GM21528 (cell line): ENCODE measurements around the gene ZSCAN25.
"Not testable (repeated sequence)": the region's sequence is repeated elsewhere in the genome, so short reads cannot be mapped to it uniquely, and the experiment has no call there.

ENCODE experiments used
- ATAC-seq: cut with Tn5 transposase; IDR thresholded peaks from one replicate; pipeline ENCODE4 v1.9.1; 2021; ENCODE audit warnings: mild to moderate bottlenecking, moderate library complexity; ENCODE audit not compliant: unreplicated experiment, low FRiP score

ZSCAN25 gene

DNA sequence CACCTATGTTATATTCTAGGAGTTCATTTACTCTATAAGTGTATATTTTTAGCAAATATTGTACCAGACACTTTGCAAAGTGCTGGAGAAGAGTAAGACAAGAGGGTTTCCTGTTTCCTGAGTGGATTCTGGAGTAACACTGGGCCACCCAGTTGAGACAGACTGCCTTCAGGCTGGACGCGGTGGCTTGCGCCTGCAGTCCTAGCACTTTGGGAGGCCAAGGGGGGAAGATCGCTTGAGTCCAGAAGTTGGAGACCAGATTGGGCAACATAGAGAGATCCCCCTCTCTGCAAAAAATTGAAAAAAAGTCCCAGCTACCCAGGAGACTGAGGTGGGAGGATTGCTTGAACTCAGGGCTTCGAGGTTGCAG lies 772 bp upstream of the ZSCAN25 start:
- no peak for ATAC-seq

DNA sequence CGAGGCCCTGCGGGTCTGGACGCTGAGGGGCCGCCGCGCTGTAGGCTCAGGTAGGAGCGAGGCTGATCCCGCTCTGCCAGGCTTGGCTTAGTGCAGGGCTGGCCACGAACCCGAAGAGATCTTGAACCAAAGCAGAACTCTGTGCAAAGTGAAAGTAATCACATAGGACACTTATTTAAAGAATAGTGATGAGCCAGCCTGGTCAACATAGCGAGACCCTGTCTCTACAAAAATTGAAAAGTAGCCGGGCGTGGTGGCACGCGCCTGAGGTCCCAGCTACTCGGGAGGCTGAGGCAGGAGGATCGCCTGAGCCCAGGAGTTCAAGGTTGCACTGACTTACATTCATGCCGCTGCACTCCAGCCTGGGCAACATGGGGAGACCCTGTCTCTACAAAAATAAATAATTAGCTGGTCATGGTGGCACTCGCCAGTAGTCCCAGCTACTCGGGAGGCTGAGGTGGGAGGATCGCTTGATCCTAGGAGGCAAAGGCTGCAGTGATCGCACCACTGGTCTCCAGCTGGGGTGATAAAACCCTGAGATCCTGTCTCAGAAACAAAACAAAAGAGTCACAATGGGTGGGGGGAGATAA lies 541 bp downstream of the ZSCAN25 start:
- ATAC-seq = peak; percentile 47

DNA sequence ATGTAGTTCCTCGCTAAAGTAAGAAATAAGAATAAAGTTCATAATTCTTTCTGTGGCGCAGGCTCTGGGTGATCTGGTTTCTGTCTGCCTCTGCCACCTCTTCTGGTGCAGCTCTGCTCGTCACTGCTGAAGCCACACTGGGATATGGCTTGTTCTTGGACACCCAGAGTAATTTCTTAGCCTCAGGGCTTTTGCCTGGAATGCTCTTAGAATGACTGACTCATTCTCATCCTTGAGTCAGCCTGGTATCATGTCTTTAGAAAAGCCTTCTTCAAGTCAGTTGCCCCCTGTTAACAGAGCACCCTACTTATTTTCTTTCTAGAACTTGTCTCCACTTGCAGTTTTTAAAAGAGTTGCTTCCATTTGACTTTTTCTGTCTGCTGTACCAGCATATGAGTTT lies 2.0 kb downstream of the ZSCAN25 start:
- ATAC-seq = no peak

DNA sequence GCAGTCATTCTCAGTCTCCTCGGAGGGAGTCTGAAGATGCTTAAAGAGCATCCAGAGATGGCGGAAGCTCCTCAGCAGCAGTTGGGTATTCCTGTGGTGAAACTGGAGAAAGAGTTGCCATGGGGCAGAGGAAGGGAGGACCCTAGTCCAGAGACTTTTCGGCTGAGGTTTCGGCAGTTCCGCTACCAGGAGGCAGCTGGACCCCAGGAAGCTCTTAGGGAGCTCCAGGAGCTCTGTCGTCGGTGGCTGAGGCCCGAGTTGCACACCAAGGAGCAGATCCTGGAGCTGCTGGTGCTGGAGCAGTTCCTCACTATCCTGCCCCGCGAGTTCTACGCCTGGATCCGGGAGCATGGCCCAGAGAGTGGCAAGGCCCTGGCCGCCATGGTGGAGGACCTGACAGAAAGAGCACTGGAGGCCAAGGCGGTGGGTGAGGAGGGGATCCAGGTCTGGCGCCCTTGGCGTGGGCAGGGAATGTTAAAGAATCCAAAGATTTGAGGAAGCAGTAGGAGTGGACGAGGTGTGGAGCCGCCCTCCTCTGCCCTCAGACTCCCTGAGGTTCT lies 2.9 kb downstream of the ZSCAN25 start:
- no peak for ATAC-seq

DNA sequence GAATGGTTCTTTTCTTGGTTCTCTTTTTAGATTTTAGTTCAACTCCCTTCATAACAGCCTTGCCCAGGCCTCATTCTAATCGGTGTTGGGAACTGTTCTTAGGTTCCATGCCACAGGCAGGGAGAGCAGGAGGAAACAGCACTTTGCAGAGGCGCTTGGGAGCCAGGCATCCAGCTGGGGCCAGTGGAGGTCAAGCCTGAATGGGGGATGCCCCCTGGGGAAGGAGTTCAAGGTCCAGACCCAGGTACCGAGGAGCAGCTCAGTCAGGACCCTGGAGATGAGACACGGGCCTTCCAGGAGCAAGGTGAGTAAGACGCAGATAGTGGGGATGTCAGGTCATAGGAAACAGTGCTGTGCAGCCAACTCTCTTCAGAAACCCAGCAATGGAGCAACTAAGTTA lies 4.5 kb downstream of the ZSCAN25 start:
- ATAC-seq = no peak

DNA sequence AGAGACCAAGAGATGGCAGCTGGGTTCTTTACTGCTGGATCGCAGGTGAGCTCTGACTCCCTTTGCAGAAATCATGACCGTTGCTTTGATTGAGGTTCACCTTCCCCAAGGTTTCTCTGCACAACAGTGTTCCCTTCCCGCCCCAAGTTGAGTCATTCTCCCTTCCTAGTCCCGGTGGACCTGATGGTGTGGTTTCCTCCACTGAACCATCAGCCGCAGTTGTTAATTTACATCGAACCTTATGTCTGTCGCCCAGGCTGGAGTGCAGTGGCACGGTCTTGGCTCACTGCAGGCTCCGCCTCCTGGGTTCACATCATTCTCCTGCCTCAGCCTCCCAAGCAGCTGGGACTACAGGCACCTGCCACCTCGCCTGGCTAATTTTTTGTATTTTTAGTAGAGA lies 5.8 kb downstream of the ZSCAN25 start:
- no peak for ATAC-seq

DNA sequence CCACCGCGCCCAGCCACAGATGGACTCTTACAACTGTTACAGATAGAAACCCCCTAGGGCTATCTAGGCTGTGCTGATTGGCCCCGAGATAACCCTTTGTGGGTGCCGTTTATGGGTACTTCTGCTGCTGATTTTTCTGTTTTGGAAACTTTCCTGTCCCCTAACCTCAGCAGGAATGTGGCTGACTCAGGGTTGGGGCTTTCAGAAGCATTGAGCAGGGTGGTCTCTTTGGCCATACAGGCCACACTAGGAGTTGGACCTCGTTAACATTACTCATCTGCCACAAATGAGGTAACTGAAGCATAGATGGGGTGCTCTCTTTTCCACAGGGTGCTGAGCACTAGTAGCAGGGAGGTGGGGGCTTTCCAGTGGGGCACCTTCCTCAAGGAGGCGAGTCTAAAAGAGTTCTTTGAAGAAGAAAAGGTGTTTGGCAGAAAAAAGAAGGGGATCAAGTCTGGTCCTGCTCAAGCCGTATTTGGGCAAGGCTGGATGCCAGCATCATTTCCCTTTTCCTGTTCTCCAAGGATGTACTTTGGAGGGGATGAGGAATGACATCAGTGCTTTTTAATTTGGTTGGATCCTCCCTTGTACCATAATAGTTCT lies 6.4 kb downstream of the ZSCAN25 start:
- ATAC-seq = no peak

DNA sequence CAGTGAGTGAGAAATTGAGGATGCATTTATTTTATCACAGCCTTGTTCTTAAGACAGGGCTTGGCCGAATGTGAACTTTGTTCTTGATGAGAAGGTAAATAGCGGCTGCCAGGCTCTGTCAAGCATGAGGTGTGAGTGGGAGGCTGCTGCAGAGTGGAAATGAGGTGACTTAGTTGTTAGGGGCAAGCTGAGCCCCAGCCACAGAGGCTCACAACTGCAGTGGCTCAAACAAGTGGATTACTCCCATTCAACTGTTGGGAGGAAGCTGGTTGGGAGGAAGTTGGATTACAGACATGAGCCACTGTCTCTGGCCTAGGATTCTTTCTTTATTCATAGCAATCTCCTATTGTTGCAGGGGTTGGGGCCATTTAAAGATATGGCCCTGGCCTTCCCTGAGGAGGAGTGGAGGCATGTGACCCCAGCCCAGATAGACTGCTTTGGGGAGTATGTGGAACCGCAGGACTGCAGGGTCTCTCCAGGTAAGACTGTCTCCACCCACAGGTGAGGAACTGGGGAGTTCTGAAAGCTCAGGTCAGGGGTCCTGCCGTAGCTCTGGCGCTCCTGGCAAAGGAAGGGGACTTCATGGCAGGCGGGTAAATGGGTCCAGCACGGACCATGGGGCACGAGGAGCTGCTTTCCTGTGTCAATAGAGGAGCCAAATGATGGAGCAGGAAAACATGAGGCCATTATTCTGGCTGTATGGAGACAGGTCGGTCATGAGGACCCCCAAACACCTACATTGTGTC lies 7.1 kb downstream of the ZSCAN25 start:
- no peak for ATAC-seq

DNA sequence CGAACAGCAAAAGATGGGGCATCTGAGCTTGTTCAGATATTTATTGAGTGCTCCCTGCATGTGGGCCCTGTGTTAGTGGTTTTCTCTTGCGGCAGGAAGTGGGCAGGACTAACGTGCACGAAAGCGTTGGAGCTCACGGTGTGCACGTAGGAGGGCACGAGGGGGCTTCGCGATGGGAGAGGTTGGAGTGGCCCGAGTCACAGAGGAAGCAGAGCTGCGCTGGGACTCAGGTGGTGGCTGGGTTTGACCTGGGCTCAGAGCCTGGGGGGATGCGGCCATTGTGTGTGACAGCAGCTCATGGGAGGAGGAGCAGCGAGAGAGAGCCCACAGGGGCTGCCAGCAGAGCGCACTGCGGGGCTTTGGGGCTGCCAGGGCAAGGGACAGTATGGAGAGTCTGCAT lies 7.7 kb downstream of the ZSCAN25 start:
- no peak for ATAC-seq

DNA sequence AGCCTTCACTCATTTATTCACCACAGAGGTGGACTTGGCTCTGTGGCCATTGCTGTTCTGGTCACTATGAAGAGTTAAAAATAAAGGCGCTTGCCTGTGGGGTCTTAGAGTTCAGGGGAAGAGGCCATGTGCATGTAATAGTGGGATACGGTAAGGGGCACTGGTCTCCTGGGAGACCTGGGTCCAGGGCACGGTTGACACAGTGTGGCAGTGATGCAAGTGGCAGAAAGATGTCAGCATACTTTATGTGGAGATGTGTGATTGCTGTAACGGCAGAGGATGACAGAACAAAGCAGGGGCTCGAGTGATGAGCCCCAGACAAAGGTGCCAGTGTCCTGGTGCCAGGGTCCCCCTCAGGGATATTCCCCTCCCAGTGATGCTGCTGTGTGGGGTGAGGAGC lies 8.6 kb downstream of the ZSCAN25 start:
- ATAC-seq = no peak

DNA sequence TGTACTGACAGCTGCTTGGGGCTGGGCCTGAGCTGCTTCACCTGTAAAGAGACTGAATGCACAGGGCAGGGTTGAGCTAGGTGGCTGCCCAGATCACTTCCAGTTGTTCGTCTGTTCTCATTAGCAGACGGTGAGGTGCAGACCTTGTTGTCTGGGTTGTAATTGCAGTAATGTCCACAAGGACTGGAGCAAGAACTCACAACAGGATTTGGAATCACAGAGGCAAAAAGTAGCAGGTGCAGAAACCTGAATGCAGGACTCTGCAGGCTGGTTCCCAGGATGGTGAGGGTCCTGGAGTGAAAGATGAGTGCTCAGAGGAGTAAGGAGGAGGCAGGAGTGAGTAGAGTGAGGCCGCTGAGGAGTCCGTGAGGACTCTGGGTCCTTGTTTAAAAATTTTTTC lies 9.2 kb downstream of the ZSCAN25 start:
- no peak for ATAC-seq

DNA sequence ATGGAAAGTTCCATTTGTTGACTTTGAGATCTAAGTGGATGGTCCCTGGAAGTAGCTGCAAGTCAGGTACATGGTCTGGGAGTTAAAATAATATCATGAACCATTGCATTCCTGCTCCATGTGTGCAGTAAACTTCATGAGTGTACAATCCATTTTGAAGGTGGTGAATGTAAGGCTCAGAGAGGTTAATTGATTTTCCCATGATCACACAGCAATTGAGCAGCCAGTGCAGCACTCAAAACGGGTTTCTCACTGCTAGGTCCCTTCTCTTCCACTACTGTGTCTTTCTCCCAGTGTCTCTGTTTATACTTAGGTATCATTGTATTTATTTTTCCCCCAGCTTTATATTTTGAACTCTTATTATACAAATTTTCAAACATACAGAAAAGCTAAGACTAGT lies 9.9 kb downstream of the ZSCAN25 start:
- ATAC-seq = no peak

DNA sequence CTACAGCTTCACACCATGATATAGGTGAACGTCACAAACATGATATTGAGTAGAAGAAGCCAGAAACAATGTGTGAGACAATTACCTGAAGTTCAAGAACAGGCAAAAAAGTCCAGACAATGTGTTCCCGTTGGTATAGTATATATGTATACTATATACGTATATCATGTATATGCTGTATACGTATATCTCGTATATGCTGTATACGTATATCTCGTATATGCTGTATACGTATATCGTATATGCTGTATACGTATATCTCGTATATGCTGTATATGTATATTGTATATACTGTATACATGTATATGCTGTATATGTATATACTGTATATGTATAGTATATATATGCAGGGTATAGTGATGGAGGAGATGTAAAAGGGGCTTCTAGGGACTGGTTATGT lies 10.8 kb downstream of the ZSCAN25 start:
- no peak for ATAC-seq

DNA sequence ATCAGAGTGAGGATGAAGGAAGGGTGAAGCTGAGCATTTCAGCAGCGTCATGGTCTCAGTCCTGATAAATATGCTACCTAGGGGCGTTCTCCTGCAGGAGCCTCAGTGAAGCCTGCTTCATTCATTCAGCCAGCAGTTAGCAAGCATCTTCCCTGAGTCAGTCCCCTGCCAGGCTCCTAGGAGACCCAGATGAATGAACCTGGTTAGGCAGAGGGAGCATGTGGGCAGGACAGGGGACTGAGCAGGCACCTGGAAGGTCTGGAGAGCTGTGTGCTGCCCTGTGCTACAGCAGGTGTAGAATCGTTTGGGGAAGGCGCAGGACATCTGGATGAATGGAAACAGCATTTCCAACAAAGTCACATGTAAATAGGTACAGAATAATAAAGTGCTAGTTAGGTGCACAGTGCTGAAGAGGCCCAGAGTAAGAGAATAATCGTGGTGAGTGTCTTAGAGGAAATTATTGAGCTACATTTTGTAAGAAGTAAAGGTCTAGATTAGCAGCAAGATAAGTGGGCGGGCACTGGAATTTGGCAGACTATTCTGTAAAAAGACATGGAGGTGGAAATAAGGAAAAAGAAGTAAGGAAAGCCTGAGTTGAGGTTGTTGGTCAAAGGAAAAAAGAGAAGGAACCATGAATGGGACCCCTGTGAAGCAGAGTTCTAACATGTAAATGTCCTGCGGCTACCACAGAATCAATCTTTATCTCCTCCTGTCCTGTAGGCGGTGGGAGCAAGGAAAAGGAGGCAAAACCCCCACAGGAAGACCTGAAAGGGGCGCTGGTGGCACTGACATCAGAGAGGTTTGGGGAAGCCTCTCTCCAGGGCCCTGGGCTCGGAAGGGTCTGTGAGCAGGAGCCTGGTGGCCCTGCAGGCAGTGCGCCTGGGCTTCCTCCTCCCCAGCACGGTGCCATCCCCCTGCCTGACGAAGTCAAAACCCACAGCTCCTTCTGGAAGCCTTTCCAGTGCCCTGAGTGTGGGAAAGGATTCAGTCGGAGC lies 12.0 kb downstream of the ZSCAN25 start:
- no peak for ATAC-seq

DNA sequence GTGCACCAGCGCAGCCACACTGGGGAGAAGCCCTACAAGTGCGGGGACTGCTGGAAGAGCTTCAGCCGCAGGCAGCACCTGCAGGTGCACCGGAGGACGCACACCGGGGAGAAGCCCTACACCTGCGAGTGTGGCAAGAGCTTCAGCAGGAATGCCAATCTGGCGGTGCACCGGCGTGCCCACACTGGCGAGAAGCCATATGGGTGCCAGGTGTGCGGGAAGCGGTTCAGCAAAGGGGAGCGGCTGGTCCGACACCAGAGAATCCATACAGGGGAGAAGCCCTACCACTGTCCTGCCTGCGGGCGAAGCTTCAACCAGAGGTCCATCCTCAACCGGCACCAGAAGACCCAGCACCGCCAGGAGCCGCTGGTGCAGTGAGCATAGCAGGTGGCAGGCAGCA lies 12.9 kb downstream of the ZSCAN25 start:
- no peak for ATAC-seq

DNA sequence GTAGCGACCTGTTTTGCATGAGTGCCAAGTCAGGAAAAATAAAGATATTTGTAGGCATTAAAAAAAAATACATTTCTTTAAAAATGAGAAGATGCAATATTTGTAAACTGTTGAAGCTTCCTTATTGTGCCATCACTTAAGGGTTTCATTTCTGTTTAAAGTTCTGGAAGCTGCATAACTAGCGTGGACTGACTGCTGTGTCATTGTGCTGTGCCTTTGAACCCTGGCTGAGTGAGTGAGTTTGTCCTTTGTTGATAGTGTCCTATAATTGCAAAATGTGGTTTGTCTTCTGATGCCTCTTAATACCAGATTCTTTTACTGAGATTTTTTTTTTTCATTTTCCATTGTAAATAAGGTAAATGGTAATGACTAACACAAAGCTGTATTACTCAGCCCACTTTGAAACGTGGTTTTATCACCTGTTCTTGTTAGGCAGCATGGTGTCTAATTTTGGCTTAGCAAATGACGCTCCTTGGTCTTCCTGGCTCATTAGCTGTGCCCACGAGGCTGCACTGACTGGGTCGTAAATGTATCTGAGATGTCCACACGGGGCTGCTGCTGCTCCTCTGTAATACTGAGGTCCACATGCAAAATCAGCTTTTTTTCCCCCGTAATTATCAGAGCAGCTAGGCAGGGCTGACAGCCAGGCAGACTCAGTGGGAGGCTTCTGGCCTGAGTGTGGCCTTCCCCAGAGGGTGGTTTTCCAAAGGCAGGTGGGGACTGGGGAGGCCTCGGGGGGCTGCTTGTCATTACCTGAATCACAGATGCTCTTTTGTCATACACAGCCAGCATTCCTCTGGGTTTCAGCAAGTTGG lies 14.8 kb downstream of the ZSCAN25 start:
- ATAC-seq = no peak

DNA sequence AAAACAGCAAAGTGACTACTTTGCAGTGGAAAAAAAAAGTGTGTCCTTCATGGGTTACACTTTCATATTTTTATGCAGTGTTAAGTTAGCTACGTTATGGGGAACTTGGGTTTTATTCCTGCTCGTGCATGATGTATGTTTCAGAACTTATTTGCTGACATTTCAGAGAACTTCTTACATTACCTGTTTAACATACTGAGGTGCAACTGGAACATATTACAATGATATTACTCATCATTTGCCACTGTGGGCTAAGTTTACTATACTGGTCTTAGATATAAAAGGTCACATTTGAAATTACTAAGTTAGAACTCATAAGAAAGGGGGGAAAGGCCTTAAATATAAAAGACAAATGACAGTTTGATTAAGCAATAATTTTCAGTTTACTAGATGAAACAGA lies 20.7 kb downstream of the ZSCAN25 start:
- ATAC-seq = not testable (repeated sequence)

DNA sequence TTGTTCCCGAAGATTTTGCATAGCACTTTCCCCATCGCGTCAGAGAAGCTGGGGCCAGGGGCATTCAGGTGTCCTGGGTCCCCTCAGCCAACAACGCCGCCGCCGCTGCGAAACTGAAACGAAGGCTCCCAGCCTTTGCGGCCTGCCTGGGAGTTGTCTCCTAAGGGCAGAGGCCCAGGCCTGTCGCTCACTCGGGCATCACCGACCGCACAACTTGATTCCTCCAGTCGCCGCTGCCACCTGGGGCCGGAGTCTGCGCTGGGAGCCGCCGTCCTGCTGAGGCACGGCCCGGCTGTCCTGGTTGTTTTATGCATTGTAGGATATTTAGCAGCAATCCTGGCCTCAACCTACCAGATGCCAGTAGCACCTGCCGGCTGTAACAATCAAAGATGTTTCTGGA lies 22.0 kb downstream of the ZSCAN25 start:
- ATAC-seq = no peak

DNA sequence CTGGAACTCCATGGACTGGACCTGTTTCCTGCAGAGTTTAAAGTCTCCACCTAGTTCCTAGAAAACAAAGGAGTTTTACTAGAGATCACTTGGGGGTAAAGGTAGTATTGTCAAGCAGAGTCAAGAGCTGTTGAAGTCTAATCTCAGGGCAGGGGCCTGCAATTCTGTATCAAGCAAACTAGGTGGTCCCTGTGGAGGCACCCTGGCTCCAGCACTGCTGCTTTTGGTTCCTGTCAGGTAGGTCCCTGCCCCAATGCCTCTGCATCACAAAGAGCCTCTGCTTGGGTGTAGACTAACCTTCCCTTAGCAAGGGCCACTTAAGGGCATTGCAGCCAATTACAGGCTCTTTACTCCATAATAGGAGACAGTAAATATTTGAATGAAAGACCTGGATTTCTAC lies 22.5 kb downstream of the ZSCAN25 start:
- ATAC-seq = no peak

DNA sequence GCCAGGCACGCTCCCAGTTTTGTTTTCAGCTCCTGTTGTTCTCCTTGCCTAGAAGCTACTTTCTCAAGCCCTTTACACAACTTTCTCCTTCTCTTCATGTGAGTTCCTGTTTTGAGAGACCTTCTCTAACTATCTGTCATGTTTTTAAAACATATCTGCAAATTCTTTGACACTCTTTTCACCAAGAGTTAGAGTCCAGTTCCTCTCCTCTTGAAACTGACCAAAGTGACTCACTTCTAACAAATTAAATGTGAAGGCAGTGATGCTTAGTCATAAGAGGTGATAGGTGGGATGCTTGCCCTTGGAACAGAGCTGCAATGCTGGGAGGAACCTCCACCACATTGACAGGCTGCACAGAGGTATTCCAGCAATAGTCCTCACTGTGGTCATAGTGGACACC lies 25.3 kb downstream of the ZSCAN25 start:
- no peak for ATAC-seq
